Neural cell (in vitro differentiated cells): Measurements from ENCODE around the gene SLC27A1. TPM values are rescaled to one million over a fixed set of nuclear protein-coding genes. Genes with fewer than 3 reads are reported as not detected.

Experiments
- H2AFZ ChIP-seq: fragments of 200-600, 300-800 bp; sonication (generic), shearing (Covaris generic); 2 replicates; pipeline ENCODE4 v1.6.0; 2014; ENCODE audit warnings: low read depth, mild to moderate bottlenecking, antibody characterized with exemption, low read length, moderate library complexity
- H3F3A ChIP-seq: fragments of 200-600 bp; shearing (Covaris generic); 2 replicates; pipeline ENCODE4 v1.6.1; 2016; ENCODE audit warnings: mild to moderate bottlenecking, moderate library complexity, mixed read lengths, antibody characterized with exemption, low read length; ENCODE audit not compliant: insufficient read depth, poor library complexity, severe bottlenecking
- H3K27ac ChIP-seq: fragments of 200-600, 300-800 bp; sonication (generic), shearing (Covaris generic); 2 replicates; pipeline ENCODE4 v1.5.1; 2014; ENCODE audit warnings: mild to moderate bottlenecking, low read length, moderate library complexity
- H3K27me3 ChIP-seq: fragments of 300-800, 200-600 bp; sonication (generic), shearing (Covaris generic); 2 replicates; pipeline ENCODE4 v1.6.0; 2014; ENCODE audit warnings: mild to moderate bottlenecking, low read depth, low read length, moderate library complexity; ENCODE audit not compliant: insufficient read depth
- H3K36me3 ChIP-seq: fragments of 300-800, 200-600 bp; sonication (generic), shearing (Covaris generic); 2 replicates; pipeline ENCODE4 v1.5.1; 2014; ENCODE audit warnings: mild to moderate bottlenecking, antibody characterized with exemption, low read length, moderate library complexity; ENCODE audit not compliant: insufficient read depth
- H3K4me2 ChIP-seq: fragments of 300-800, 200-600 bp; sonication (generic), shearing (Covaris generic); 2 replicates; pipeline ENCODE4 v1.6.0; 2014; ENCODE audit warnings: mild to moderate bottlenecking, low read length
- H3K4me3 ChIP-seq: fragments of 300-800, 200-600 bp; sonication (generic), shearing (Covaris generic); 2 replicates; pipeline ENCODE4 v1.5.1; 2014; ENCODE audit warnings: mild to moderate bottlenecking, low read length, moderate library complexity
- H3K79me2 ChIP-seq: fragments of 200-600 bp; shearing (Covaris generic); replicated peaks from 2 replicates; pipeline ENCODE4 v1.6.0; 2014; ENCODE audit warnings: mild to moderate bottlenecking, low read length, moderate library complexity; ENCODE audit not compliant: insufficient read depth
- H3K9ac ChIP-seq: fragments of 300-800, 200-600 bp; sonication (generic), shearing (Covaris generic); 2 replicates; pipeline ENCODE4 v1.6.1; 2016; ENCODE audit warnings: mild to moderate bottlenecking, low read length, mixed read lengths
- H3K9me2 ChIP-seq: fragments of 200-600 bp; shearing (Covaris generic); 2 replicates; pipeline ENCODE4 v1.6.1; 2016; ENCODE audit warnings: mild to moderate bottlenecking, low read length, mixed read lengths; ENCODE audit not compliant: insufficient read depth
- H3K9me3 ChIP-seq: fragments of 200-600, 300-800 bp; sonication (generic), shearing (Covaris generic); 2 replicates; pipeline ENCODE4 v1.6.1; 2016; ENCODE audit warnings: mild to moderate bottlenecking, mixed run types, low read length, moderate library complexity, mixed read lengths
- H4K20me1 ChIP-seq: fragments of 200-600 bp; shearing (Covaris generic); 2 replicates; pipeline ENCODE4 v1.6.1; 2016; ENCODE audit warnings: mild to moderate bottlenecking, mixed run types; ENCODE audit not compliant: insufficient read depth
- EP300 ChIP-seq: fragments of 450-650 bp; conservative IDR thresholded peaks from 2 replicates; pipeline ENCODE4 v1.6.1; 2014; ENCODE audit warnings: antibody characterized with exemption, mild to moderate bottlenecking, moderate library complexity; ENCODE audit not compliant: poor library complexity, severe bottlenecking
- EZH2 ChIP-seq: fragments of 200-600, 300-800 bp; shearing (Covaris generic), sonication (generic); IDR thresholded peaks from 2 replicates; pipeline ENCODE4 v1.6.1; 2014; ENCODE audit warnings: antibody characterized with exemption, low read length, borderline replicate concordance, mild to moderate bottlenecking; ENCODE audit not compliant: insufficient read depth, poor library complexity, severe bottlenecking
- MXI1 ChIP-seq: fragments of 450-650 bp; conservative IDR thresholded peaks from 2 replicates; pipeline ENCODE4 v1.6.1; 2014; ENCODE audit warnings: antibody characterized with exemption, mild to moderate bottlenecking; ENCODE audit not compliant: poor library complexity, severe bottlenecking
- POLR2AphosphoS5 ChIP-seq: IDR thresholded peaks from 2 replicates; pipeline ENCODE4 v1.6.1; 2012
- RAD21 ChIP-seq: fragments of 450-650 bp; conservative IDR thresholded peaks from 2 replicates; pipeline ENCODE4 v1.6.1; 2014; ENCODE audit warnings: antibody characterized with exemption, mild to moderate bottlenecking, moderate library complexity
- REST ChIP-seq: IDR thresholded peaks from 2 replicates; pipeline ENCODE4 v1.6.1; 2012; ENCODE audit warnings: borderline replicate concordance
- SMC3 ChIP-seq: fragments of 450-650 bp; conservative IDR thresholded peaks from 2 replicates; pipeline ENCODE4 v1.6.1; 2014; ENCODE audit warnings: antibody characterized with exemption, mild to moderate bottlenecking, moderate library complexity; ENCODE audit not compliant: poor library complexity
- TAF1 ChIP-seq: IDR thresholded peaks from 2 replicates; pipeline ENCODE4 v1.6.1; 2012; ENCODE audit warnings: low read depth
- polyA plus RNA-seq: library from polyadenylated mRNA; depleted of rRNA; stranded (reverse); fragments of >200 nt; gene quantifications from 2 replicates; pipeline ENCODE4 v1.2.3, GENCODE V29; 2014

SLC27A1 gene
- polyA plus RNA-seq, 1 donor from 2014 or later, result 22.0 TPM

- no peak for TF ChIP-seq REST
Measured at GRCh38 chr19:17475541-17476115, 5.3 kb downstream of the SLC27A1 start (continued).

GRCh38 chr19:17479325-17479791 is 9.0 kb downstream of the SLC27A1 start:
- Histone ChIP-seq H3K4me3 (no peak overlapping the region), H3K9ac (no peak overlapping the region), H3K27me3 (no peaks in the 10 kb centered on the region), H2AFZ (no peak overlapping the region), H3K4me2 (no peak overlapping the region), H3K9me2 (no peaks in the 10 kb centered on the region), H3K36me3 (no peaks in the 10 kb centered on the region), H3K27ac (no peak overlapping the region), H3K79me2 (no peaks in the 10 kb centered on the region), H3K9me3 (no peaks in the 10 kb centered on the region), H3F3A (no peaks in the 10 kb centered on the region), H4K20me1 (no peaks in the 10 kb centered on the region)
- TF ChIP-seq SMC3 (no peak), EZH2 (no peak), REST (no peak), POLR2AphosphoS5 (no peak), TAF1 (no peak), EP300 (no peak), RAD21 (no peak), MXI1 (no peak)

GRCh38 chr19:17481986-17482385 is 11.7 kb downstream of the SLC27A1 start:
- Histone ChIP-seq H2AFZ (no peak overlapping the region), H3K4me3 (no peak overlapping the region), H3K36me3 (no peaks in the 10 kb centered on the region), H3K79me2 (no peaks in the 10 kb centered on the region), H4K20me1 (no peaks in the 10 kb centered on the region), H3K9ac (no peak overlapping the region), H3K27me3 (no peaks in the 10 kb centered on the region), H3K27ac (no peak overlapping the region), H3F3A (no peaks in the 10 kb centered on the region), H3K9me2 (no peaks in the 10 kb centered on the region), H3K4me2 (no peak overlapping the region), H3K9me3 (no peaks in the 10 kb centered on the region)
- TF ChIP-seq MXI1, result no peak
- no peak for TF ChIP-seq SMC3
- no peak for TF ChIP-seq RAD21
